ENCODE measurements around the gene FMN1.

GRCh38 chr15:32855942-32856341 lies 338.6 kb downstream of the FMN1 start:
- no peak for TF ChIP-seq MLLT10 (CRISPR knock-in tag; IDR thresholded peaks at IDR 0.05)
- TF ChIP-seq PPARG (CRISPR knock-in tag; conservative IDR thresholded peaks at IDR 0.05): no peak
- TF ChIP-seq ZFP36 (IDR thresholded peaks at IDR 0.05; ENCODE audit: borderline replicate concordance, low read depth, low read length, partially characterized antibody): no peak

Measured in HepG2 (cell line).